Esophagus muscularis mucosa (tissue), 4 donors: ENCODE measurements around the gene PIF1.

Experiments
- EP300 ChIP-seq: sonication (generic); formaldehyde crosslinking; IDR thresholded peaks from one replicate; pipeline ENCODE4 v1.6.1; 2017; ENCODE audit warnings: antibody characterized with exemption
- POLR2AphosphoS5 ChIP-seq, 2 donors: sonication (generic); formaldehyde crosslinking; IDR thresholded peaks; one replicate each; pipeline ENCODE4 v1.6.1; 2017; ENCODE audit warnings: antibody characterized with exemption in 2 of 2
- TF ChIP-seq, protein P1 (sequence below), 3 experiments: fragments of 200-600 bp in 2 of 3; fragments of 450-650 bp in 1 of 3; sonication (generic) in 2 of 3; IDR thresholded peaks; one replicate each; pipeline ENCODE4 v1.5.1; 2017 to 2019; ENCODE audit warnings: antibody characterized with exemption in 3 of 3, mild to moderate bottlenecking in 2 of 3, moderate library complexity in 1 of 3

DNA sequence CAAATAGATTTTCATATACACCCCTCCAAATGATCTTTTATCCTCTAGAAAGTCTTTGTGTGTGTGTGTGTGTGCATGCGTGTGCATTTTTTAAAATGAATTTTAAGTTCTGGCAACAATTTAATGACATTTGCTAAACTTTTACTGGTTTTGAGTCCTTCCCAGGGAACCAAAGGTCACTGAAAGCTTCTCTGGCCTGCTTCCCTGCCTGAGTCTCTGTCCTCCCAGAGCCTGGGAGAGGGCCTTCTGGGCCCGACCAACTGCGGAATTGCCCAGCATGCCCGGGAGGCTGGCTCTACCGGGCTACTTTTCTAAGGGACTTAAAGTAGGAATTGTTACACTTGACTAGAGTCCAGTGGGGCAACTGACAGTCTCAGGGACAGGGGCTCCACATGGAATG lies 42.7 kb downstream of the PIF1 start:
- TF ChIP-seq POLR2AphosphoS5 (IDR thresholded peaks at IDR 0.05) = no peak
- TF ChIP-seq, protein P1, sequence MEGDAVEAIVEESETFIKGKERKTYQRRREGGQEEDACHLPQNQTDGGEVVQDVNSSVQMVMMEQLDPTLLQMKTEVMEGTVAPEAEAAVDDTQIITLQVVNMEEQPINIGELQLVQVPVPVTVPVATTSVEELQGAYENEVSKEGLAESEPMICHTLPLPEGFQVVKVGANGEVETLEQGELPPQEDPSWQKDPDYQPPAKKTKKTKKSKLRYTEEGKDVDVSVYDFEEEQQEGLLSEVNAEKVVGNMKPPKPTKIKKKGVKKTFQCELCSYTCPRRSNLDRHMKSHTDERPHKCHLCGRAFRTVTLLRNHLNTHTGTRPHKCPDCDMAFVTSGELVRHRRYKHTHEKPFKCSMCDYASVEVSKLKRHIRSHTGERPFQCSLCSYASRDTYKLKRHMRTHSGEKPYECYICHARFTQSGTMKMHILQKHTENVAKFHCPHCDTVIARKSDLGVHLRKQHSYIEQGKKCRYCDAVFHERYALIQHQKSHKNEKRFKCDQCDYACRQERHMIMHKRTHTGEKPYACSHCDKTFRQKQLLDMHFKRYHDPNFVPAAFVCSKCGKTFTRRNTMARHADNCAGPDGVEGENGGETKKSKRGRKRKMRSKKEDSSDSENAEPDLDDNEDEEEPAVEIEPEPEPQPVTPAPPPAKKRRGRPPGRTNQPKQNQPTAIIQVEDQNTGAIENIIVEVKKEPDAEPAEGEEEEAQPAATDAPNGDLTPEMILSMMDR (IDR thresholded peaks at IDR 0.05) = no peak
- TF ChIP-seq EP300 = no peak
